HG03354 (cell line): ENCODE measurements around the gene MYCBPAP.
"Not testable (repeated sequence)": the region's sequence is repeated elsewhere in the genome, so short reads cannot be mapped to it uniquely, and the experiment has no call there.

Experiments
- ATAC-seq: cut with Tn5 transposase; IDR thresholded peaks from one replicate; pipeline ENCODE4 v1.9.1; 2021; ENCODE audit warnings: mild to moderate bottlenecking; ENCODE audit not compliant: unreplicated experiment, poor library complexity, severe bottlenecking

The MYCBPAP gene

DNA sequence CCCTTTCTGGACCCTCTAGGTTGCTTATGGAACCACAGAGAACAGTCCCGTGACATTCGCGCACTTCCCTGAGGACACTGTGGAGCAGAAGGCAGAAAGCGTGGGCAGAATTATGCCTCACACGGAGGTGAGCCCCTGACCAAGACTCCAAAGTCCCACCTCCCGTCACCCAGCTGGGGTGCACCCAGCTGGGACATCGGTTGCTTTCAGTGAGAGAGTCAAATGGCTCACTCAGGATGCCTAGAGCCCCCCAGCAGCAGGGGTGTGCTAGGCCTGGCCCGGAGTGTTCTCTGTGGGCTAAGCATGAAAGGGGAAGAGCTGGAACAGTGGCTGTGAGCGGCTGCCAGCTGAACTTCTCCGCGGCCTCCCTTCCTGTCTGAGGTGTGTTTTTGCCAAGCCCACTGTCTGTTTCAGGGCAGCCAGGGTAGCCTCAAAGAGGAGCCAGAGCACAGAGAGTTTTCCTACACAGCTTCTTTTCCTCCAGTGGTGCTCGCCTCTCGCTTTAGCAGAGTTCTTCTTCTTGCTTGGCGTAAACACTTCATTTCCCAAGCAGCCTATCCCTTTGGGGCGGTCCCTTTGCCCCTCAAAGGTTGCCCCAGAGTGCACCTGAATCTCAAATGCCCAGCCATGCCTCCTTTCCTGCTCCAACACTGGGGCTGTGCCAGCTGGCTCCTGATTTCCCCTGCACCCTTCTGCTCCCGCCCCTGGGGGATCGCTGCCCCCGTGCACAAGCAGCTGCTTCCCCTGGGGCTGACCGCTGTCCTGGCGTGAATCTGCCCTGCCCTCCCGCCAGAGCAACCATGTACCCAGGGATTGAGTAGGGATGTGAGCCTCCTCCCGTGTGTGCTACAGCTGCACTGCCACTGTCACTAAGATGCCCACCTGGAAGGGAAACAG lies 37.0 kb upstream of the MYCBPAP start:
- no peak for ATAC-seq

DNA sequence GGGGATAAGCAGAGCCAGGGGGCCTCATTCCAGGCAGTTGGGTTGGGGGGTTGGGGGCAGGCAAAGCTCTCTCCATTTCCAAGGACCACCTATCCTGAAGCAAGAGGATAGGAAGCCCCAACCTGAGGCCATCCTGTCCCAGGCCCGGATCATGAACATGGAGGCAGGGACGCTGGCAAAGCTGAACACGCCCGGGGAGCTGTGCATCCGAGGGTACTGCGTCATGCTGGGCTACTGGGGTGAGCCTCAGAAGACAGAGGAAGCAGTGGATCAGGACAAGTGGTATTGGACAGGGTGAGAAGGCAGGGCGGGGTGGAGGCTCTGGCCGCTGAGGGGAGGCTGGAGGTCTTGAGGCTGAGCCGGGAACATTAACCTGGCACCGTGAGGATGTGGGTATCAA lies 36.0 kb upstream of the MYCBPAP start:
- no peak for ATAC-seq

DNA sequence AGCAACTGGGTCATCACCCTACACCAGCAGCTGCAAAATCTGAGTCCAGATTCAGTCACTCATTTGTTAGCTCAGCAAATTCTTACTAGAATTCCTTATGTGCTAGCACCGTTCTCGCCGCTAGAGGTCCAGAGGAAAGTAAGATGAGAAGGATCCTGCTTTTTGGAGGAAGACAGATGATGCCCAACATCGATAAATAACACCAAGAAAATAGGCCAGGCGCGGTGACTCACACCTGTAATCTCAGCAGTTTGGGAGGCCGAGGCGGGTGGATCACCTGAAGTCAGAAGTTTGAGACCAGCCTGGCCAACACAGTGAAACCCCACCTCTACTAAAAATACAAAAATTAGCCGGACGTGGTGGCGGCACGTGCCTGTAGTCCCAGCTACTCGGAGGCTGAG lies 35.5 kb upstream of the MYCBPAP start:
- ATAC-seq, result not testable (repeated sequence)

DNA sequence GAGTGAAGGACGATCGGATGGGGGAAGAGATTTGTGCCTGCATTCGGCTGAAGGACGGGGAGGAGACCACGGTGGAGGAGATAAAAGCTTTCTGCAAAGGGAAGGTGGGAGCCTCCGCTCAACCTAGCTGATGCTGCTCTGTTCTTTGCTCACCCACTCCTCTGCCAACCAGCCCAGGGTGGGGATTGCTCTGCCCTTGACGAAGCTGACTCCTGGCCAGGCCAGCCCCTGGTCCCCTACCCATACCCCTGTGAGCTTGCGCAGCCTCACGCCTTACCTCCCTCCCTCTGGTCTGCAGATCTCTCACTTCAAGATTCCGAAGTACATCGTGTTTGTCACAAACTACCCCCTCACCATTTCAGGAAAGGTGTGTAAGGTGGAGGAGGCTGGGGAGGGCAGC lies 34.3 kb upstream of the MYCBPAP start:
- no peak for ATAC-seq

DNA sequence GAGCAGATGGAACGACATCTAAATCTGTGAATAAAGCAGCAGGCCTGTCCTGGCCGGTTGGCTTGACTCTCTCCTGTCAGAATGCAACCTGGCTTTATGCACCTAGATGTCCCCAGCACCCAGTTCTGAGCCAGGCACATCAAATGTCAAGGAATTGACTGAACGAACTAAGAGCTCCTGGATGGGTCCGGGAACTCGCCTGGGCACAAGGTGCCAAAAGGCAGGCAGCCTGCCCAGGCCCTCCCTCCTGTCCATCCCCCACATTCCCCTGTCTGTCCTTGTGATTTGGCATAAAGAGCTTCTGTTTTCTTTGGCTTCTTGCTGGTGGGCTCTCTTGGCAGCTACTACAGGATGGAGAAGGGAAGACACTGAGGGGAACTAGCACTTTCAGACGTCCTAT lies 33.7 kb upstream of the MYCBPAP start:
- no peak for ATAC-seq

DNA sequence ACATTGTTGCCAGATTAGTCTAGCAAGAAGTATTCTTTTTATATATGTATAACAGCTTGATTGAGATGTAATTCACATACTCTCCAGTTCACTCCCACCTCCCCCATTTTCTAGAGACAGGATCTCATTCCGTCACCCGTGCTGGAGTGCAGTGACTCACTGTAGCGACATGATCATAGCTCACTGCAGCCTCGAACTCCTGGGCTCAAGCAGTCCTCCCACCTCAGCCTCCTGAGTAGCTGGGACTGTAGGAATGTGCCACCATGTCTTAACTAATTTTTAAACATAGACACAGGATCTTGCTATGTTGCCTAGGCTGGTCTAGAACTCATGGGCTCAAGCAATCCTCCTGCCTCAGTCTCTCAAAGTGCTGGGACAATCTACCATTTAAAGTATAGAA lies 32.9 kb upstream of the MYCBPAP start:
- no peak for ATAC-seq

DNA sequence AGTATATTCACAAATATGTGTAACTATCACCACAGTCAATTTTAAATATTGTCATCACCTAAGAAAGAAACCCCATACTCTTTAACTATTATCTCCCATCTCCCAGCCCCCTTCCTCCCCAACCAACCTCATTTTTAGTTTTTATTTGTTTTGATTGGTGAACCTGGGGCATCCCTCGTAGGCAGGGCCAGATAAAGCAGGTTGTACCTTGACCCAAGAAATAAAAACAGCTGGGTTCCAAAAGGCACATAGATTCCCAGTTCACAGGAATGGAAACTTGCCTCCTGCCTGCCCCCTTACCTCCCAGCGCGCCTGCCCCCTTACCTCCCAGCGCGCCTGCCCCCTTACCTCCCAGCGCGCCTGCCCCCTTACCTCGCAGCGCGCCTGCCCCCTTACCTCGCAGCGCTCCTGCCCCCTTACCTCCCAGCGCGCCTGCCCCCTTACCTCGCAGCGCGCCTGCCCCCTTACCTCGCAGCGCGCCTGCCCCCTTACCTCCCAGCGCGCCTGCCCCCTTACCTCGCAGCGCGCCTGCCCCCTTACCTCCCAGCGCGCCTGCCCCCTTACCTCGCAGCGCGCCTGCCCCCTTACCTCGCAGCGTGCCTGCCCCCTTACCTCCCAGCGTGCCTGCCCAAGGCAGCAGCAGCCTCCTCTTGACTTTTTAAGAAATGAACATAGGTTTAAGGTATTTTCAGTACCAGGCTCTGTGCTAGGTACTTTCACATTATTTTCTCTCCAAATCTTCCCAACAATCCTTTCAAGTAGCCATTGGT lies 32.3 kb upstream of the MYCBPAP start:
- not testable (repeated sequence) for ATAC-seq

DNA sequence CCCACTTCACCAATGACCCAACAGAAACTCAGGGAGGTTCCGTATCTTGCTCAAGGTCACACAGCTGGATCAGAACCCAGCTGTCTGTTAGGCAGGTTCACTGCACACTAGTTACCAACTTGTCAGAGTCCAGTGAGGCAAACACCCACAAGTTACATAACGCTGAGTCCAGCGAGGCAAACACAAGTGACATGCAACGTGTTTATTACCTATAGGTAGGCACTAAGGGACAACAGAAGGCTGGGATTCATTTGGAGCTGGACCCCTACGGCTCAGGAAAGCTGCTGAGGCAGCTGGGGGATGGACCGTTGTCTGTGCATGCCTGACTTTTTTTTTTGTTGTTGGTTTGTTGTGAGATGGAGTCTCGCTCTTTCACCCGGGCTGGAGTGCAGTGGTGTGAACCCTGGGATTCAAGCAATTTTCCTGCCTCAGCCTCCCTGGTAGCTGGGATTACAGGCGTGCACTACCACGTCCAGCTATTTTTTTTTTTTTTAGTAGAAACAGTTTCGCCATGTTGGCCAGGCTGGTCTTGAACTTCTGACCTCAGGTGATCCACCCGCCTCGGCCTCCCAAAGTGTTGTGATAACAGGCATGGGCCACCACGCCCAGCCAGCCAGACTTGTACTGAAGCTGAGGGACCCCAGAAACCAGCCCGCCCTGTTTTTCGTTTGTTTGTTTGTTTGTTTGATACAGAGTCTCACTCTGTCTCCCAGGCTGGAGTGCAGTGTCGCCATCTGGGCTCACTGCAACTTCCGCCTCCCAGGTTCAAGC lies 31.5 kb upstream of the MYCBPAP start:
- ATAC-seq, result no peak

DNA sequence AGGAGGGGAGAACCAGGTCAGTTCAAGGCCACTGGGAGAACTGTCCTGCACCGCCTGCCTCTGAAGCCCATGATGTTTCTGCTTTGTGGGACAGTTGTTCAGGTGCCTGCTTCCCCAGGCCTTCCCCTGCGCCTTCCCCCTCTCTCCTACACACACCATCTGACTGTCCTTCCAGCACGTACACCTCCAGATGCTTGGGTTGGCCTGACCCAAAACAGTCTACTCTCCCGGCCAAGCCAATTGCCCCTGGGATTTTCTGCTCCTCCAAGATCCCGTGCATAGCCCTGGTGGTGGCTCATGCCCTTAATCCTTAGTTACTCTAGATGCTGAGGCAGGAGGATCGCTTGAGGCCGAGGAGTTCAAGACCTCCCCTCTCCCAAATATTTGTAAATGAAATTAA lies 30.3 kb upstream of the MYCBPAP start:
- ATAC-seq, result no peak

DNA sequence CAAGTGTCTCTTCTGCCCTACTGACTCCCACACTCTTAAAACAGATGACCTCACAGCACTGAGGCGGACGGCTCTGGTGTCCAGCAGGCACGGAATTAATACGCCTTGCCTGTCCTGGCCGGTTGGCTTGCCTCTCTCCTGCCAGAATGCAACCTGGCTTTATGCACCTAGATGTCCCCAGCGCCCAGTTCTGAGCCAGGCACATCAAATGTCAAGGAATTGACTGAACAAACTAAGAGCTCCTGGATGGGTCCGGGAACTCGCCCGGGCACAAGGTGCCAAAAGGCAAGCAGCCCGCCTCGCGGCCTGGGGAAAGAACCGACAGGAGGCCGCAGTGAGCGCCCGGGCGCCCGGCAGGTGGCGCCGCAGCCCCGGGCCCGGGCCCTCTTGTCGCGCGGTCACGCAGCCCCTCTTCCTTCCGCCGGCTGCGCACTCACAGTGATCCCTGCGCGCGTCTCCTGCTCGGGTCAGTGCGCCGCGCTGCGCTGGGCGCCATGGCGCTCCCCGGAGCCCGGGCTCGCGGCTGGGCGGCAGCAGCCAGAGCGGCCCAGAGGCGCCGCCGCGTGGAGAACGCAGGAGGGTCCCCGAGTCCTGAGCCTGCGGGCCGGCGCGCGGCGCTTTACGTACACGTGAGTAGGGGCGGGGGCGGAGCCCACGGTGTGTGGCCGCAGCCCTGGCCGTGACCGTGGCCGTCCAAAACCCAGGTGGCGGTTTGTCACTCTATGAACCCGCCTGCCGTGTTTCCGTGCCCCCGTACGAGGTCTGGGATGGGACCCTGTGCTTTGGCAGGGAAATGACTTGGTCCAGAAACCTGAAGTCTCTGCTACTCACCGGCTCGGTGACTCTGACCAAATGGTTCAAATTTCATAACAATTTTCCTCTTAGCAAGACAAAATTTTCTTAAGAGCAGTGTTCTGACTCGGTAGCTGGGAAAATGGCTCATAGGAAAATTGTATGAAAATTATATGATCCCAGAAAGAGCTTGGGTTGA lies 29.6 kb upstream of the MYCBPAP start, which contains the start of gene RSAD1:
RSAD1 (plus strand) TSS at position 470 of the 991 bp plus-strand sequence; CDS start at position 495, 25 bp downstream.
- peak; percentile 87 for ATAC-seq

DNA sequence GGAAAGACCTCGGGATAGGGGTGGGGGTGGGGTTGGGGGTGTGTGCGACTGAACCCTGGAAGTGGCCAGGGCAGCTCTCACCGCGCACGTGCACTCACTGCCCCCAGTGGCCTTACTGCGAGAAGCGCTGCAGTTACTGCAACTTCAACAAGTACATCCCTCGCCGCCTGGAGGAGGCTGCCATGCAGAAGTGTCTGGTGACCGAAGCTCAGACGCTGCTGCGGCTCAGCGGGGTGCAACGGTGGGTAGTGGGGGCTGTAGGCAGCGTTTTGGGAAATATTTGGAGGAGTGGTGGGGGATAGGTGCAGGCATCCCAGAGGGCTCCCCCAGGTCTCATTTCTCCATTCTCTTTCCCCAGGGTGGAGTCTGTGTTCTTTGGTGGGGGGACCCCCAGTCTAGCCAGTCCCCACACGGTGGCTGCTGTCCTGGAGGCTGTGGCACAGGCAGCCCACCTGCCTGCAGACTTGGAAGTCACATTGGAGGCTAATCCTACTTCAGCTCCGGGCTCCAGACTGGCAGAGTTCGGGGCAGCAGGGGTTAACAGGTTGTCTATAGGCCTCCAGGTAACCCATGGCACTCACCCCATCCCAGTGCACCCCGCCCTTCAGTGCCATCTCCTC lies 28.6 kb upstream of the MYCBPAP start:
- ATAC-seq, result peak; percentile 47

DNA sequence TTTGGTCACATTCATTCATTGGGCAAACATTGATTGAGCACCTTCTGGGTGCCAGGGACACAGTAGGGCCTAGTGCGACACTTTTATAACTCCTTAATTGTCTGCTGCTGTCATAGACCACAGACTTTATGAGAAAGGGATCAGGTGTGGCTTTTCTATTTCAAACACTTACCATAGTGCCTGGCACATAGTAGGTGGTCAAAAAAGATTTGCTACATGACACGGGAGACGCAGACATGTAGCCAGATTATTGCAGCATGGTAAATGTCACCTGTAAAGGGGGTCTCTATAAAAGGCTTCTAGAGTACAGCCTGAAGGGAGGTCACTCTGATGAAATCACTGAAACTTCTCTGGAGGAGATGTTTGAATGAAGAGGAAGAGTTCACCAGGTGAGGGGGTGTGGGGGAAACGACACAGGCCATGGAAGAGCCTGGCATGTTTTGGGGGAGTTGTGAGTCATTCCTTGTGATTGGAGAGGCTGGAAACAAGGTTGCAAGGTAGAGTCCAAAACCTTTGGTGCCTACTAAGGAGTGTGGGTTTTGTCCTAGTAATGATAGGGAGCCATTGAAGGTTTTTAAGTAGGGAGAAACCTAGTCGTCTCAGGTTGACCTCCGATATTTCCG lies 28.0 kb upstream of the MYCBPAP start:
- no peak for ATAC-seq

DNA sequence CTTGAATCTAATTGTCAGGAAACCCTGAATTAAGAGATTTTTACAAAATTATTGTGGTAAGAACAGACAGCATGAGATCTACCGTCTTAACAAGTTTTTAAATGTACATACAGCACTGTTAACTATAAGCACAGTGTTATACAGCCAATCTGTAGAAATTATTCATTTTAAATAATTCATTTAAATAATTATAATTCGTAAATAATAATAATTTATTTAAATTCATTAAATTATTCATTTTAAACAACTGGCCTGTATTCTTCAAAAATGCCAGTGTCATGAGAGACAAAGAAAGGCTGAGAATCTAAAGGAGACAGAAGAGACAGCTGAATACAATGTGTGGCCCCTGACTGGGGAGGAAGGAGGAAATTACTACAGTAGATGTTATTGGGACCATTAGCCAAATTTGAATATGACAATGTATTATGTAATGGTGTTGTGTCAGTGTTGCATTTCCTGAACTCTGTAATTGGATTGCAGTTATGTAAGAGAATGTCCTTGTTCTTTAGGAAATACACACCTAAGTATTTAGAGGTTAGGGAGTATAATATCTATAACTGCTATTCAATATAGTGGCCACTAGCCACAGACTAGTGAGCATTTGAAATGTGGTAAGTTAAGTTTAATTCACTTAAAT lies 27.3 kb upstream of the MYCBPAP start:
- no peak for ATAC-seq

DNA sequence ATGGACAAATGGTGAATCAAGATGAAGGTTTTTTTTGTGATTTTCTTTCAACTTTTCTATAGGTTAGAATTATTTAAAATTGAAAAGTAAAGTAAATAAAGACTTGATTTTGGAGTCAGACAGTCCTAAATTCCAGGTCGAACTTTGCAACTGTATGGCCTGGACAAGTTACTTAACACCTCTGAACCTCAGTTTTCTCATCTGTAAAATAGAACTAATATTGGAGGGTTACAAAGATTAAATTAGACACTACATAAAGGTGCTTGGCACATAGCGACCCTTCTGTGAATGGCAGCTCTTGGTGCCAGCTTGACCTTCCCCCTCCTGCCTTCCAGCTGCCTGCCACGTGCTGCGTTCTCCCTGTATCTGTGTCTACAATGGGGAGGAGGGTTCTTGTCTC lies 26.6 kb upstream of the MYCBPAP start:
- no peak for ATAC-seq

DNA sequence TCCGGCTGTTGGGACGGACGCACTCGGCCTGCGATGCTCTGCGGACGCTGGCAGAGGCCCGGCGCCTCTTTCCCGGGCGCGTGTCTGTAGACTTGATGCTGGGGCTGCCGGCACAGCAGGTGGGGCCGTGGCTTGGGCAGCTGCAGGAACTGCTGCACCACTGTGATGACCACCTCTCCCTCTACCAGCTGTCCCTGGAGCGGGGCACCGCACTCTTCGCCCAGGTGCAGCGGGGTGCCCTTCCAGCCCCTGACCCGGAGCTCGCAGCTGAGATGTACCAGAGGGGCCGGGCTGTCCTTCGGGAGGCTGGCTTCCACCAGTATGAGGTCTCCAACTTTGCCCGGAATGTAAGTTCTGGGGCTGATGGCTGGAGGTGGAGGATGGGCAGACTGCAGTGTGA lies 26.1 kb upstream of the MYCBPAP start:
- no peak for ATAC-seq

DNA sequence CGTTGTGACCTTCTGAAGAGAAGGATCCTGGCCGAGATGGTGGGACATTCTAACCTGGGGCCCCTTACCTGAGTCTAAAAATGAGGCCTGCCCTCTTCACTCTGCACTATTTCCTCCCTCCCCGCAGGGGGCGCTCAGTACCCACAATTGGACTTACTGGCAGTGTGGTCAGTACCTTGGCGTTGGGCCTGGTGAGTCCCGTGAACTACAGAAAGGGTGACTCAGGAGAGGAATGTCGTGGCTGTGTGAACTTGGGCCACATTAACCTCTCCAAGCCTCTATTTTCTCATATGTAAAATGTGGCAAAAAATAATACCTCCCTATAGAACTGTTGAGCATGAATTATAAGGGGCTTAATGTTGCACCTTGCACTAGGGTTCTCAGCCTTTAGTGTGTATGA lies 25.7 kb upstream of the MYCBPAP start:
- ATAC-seq, result no peak

DNA sequence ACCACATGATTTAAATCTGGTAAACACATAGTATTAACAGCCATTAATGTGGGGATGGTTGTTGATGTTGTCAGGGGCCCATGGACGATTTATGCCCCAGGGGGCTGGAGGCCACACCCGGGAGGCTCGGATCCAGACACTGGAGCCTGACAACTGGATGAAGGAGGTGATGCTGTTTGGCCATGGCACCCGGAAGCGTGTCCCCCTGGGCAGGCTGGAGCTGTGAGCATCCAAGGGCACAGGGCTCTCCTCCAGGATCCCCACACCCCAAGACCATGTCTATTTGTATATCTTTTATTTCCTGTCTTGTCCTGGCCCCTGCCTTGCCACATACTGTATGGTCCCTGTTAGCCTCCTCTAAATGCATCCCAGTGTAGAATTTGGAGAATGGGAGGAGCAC lies 25.0 kb upstream of the MYCBPAP start:
- no peak for ATAC-seq
